HL-60/S4 treated with retinoic acid at 250 ng/mL for 4 days and 3 days (cell line): ENCODE results near the gene TBXAS1.

Experiments used
- in situ Hi-C: fragments of 300-500 bp; cut with MboI; formaldehyde crosslinking; loops from 2 replicates; pipeline ENCODE4 v1.7.0; 2022; ENCODE audit warnings: low sequenced_read_pairs

TBXAS1 gene

DNA sequence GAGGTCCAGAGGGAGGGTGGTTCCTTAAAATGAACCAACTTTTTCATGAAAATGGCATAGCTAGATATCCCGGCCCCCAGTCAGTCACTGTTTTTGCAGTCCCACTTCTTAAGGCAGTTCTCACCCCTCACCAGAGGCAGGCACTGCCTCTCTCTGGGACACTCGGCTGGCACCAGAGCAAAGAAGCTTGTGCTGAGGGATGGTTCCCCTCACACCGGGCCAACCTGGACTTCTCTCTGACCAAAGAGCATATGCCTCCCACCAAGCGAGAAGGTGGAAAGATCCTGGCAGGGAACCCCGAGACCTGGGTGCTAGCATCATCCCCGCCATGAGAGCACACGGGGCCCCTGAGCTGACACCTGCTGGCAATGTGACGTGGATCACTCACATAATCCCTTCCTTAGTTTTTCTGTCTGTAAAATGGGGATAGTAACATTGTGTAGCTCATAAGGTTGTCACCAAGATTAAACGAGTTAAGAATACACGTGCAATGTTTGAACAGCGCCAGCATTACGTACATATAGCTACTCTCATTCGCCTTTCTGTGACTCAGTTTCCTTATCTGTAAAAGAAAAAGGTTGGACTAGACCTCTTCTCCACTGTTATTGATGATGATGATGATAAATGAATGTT lies 145.2 kb downstream of the TBXAS1 start:
- in situ Hi-C loops: no loop called here

DNA sequence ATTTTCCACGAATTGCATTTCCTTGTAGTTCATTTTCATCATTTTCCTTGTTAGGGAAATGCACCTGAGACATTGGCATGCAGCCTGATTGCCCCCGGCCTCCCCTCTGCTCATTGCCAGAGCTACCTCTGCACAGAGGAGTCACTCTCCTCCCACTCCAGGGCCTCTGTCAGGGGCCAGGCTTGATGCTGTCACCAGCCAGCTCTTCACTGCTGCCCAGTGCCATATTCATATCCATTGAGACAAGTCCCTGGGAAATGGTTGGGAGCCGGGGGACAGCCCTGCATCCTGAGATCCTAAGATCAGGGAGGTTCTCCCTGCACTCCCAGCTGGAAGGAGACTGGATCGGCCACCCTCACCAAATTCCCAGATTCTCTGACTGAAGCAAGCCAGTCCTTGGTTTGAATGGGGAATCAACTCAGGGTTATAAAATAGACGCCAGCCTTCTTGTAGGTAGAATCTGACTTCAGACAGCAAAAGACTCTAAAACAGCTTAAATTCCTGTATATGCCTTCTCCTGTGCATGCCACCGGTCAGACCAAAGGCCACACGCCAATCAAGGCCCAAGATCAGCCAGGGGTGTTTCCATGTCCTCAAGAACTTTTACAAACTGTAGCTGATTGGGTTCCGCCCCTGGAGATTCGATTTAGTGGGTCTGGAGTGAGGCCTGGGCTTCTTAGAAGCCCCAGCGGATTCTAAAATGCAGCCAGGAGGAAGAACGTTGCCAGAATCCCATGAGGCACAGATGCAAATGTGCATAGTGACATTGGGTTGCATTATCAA lies 147.2 kb downstream of the TBXAS1 start:
- in situ Hi-C loops: no loop called here

DNA sequence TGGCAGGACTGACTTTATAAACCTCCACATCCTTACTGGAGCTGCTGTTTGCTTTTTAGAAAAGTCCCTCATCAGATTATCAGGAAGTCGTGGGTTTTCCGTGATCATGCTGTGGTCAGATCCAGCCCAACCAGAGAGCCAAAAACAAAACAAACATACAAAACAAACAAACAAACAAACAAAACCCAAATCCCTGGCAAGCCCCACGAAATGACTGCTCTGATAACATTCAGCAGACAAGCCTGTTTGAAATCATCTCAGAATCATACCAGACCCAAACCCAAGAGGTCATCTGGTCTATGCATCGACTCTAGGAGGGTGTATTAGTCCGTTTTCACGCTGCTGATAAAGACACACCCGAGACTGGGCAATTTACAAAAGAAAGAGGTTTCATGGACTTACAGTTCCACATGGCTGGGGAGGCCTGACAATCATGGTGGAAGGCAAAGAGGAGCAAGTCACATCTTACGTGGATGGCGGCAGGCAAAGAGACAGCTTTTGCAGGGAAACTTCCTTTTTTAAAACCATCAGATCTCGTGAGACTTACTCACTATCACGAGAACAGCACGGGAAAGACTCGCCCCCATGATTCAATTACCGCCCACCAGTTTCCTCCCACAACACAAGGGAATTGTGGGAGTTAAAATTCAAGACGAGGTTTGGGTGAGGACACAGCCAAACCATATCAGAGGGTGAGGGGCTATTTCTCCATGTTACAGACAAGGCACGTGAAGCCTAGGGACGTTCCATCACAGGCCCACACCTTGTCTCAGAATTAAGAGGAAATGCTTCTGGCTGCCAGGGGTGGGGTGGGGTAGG lies 148.0 kb downstream of the TBXAS1 start:
- in situ Hi-C loops: no loop called here

DNA sequence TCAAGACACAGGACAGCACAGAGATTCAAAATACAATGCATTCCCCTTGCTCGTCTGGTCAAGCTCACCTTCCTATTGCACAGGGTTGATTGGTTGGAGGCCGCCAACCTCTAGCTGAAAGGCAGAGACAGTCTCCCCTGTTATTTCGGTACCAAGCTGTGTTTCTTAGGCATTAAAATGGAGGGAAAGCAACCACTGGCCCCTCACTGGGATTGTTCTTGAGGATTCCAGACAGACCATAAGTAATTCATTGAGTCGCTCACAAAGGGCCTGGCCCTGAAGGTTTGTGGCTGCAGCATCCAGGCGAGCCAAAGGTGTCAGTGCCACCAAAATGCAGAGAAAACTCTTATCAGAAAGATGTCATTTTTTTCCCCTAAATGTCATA lies 152.4 kb downstream of the TBXAS1 start:
- in situ Hi-C loops: no loop called here

DNA sequence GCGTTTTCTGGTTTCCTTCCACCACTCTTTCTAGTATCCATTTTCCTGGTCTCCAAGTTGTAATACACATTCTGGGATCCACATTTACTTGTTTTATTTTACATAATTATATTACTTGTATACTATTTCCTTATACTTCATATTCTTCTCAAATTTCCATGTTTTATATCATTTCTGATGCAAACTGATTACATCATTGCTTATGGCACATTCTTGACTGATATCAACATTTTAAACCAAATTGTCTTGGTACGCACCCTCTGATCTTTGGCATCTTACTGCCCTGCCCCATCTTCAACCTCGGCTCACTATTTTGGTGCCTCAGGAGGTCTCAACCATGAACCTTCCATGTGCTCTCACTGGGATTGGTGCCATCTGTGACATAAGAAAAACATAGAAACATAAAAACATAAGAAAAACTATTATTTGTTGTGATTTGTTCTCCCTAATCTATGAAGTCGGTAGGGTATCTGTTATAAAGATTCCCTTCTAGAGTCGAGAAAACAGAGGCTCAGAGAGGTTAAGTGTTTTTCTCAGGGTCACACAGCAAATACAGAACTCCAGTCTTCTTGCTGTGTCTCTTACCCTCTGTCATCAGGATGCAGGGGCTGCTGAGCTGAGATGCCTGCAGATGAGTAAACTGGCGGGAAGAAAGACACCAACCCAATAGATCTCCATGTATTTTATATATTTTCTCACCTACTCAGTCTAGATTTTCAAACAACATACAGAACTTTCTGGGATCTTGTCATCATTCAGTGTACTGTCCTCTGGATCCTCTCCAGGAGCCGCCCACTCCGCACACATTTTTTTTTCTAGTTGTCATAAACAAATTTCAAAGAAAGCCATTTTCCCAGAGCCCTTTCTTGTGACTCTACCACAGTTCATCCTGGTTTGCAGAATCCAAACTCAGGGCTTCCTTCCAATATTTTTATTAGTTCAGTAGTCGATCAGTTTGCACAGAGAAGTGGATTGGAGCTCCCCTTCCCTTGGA lies 154.2 kb downstream of the TBXAS1 start:
- in situ Hi-C loops: no loop called here

DNA sequence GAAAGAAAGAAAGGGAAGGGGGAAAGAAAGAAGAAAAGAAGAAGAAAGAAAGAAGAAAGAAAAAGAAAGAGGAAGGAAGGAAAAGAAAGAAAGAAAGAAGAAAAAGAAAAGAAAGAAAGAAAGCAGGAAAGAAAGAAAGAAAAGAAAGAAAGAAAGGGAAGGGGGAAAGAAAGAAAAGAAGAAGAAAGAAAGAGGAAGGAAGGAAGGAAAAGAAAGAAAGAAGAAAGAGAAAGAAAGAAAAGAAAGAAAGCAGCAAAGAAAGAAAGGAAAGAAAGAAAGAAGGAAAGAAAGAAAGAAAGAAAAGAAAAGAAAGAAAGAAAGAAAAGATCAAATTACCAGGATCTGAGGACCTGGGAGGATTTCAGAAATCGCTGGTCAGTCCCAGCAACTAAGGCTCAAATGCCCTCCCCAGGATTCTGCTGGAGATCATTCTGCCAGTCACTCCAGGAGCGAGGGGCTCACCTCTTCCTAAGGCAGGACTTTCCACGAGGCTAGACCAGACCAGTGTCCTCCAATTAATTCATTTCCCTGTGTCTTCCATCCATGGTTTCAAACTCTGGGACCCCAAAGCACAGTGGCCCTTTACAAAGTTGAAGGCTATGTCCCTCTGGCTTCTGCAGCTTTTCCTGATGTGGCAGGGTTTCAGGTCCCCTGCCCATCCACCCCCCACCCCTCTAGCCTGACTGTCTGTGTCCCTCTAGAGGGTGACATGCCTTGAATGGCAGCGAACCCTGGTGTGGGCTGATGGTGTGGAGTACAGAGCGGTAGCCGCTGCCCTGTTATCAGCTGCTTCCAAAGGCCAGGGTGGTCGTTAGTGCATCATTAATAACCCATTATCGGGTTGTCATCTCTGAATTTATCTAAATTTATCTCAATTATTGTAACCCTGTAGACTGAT lies 155.8 kb downstream of the TBXAS1 start:
- in situ Hi-C loops: no loop called here

DNA sequence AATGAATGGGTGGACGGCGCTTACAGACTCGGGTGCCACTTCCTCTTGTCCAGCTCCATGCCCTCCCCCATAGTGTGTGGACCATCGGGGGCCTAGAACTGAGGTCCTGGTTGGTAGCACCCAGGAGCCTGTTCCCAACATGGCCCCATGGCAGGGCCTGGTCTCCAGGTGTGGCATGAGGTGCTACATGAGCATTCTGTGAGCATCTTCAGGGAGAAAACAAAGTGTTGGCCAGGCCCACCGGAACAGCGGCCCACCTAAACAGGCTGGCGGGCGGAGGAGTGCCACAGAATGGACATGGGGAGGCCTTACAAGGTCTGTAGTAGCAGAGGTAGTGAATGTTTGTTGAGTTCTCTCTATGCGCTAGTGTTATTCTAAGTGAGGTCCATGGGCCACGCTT lies 156.7 kb downstream of the TBXAS1 start:
- in situ Hi-C loops: no loop called here

DNA sequence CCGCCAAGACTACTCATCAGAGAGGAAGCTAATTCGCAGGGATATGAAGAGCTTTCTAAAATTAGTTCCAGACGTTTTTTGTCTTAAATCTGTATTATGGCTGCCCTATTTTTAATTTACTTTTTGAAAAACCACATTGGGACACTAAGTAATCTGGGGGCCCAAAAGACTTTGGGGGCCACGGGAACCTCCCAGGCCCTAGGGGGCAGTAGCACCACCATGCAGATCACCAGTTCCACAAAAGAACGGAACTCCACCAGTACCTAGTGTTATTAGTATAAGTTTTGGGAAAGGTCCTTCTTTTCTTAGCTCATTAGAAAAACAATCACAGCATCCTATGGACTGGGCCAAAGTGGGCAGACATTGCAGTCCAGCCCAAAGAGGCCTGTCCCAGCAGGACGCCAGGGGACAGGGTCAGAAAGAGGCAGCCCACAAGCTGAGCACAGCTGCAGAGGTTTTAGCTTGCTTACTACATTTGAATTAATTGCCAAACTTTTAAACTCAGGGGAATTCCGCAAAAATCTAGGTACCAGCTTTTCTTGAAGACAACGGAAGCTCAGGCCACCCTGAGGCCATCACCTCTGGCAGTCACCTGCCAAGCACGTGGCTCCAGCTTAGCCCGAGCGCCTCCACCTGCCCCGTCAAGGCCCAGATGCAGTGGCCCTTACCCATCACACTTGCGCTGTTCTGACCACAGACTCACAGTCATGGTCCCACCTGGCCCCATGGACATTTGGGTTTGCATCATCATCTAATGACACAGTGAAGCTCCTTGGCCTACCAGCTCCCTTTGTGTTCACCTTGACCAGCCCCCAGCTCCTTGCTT lies 158.8 kb downstream of the TBXAS1 start:
- in situ Hi-C loops: no loop called here

DNA sequence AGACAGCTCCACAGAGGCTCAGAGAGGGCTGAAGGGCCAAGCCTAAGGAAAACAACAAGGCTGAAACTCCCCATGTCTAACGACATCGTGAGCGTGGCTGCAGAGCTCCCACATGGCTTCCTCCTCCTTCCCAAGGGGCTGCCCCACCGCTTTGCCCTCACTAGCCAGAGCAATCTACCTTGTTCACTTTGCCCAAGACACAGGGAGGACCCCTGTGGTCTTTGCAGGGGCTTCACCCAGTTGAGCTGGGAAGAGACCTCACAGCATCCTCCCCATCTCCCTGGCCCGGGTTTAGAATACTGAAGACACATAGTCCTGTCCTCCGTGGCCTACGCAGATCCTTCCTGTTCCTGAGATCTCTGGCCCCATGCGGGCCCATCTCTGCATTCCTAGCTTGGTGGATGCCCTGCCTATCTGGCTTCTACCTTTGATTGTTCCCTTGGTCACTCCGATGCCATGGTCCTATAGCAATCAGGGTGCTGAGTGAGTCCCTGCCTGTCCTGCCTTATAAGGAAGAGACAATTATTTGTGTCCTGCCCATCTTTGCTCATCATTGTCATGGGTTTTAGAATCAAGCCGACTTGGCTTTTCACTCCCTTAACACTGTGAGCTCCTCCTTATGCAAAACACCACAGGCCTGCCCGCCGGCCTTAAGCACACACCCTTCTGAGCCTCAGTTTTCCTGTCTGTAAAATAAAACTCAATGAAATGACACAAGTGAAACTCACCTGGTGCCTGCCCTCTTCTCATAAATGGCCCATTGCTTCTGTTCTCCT lies 160.5 kb downstream of the TBXAS1 start:
- in situ Hi-C loops: no loop called here

DNA sequence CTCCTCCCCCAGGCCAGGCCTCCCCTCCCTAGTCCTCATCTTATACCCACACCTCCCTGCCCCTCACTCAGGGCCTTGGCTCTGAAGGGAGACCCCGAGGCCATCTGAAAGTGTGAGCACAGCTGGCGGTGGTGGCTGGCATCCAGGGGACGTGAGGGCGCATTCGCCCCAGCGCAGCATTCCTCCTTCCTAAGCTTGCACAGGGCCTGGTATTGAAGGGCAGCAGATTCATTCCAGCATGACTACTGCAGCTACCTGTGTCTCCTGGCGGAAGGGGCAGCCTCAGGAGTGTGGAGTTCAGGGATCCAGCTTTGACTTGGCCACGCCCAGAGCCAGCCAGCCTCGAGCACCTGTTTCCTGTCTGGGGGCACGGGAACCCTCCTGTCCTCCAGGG lies 161.1 kb downstream of the TBXAS1 start:
- in situ Hi-C loops: no loop called here

DNA sequence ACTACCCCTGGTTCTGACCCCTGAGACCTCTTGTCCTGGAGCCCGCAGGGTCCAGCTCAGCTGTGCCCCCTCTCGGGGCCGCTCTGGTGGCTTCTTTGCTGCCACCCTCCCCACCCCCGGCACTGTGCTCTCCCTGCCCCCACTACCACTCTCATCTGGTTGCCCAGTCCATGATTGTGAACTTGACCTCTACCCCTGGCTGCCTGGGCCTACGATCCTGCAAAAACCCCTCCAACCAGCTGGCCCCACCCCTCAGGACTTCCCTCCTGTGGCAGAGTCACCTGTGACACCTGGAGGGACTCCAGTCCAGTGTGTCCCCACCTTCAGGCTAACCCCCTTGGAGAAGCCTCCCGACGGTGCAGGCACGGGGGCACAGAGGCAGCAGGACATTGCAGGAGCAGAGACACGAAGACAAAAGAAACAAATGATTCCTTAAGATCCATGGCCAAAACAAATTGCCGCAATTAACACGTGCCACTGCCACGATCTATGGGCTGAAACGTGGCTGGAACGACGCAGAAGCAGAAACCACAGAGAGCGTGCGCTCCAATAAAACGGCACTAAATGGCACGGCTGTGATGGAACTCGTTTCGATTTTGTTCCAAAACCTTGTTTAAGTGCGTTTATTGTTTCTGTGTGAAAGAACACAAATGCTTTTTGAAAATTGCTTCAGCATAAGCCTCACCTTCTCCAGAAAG lies 161.7 kb downstream of the TBXAS1 start:
- in situ Hi-C loops: no loop called here

DNA sequence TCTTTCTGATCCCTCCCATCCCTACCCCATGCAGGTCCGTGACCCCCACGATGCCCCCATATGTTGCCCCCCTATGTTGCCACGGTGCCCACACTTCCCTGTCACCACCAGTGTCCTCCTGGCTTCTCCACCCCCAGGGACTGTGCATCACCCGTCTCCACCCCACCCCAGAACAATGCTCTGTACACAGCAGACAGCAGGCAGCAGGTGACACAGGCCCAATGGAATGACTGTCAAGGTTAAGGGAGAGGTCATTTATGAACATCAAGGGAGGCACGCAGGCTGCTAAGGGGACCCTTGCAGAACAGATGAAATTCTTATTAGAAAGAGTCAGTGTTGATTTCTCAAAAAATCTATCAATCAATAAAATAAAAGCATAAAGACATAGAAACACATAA lies 162.2 kb downstream of the TBXAS1 start:
- in situ Hi-C loops: no loop called here

DNA sequence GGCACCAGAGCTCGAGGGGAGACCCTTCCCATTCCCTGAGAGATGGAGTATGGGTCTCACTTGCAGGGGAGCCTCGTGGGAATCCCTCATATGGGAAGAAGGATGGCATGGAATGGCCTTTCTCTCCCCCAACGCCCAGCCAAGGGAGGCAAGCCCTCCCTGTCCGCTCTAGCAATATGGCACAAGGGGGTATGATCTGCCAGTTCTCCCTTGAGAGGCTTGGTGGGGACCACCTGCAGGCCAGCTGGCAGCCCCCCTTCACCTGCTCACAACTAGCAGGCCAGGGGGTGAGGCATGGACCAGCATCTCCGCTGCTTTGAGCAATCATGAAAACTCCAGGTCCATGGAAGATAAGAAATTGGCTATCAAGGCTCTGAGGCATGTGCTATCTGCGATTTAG lies 162.8 kb downstream of the TBXAS1 start:
- in situ Hi-C loops: no loop called here

DNA sequence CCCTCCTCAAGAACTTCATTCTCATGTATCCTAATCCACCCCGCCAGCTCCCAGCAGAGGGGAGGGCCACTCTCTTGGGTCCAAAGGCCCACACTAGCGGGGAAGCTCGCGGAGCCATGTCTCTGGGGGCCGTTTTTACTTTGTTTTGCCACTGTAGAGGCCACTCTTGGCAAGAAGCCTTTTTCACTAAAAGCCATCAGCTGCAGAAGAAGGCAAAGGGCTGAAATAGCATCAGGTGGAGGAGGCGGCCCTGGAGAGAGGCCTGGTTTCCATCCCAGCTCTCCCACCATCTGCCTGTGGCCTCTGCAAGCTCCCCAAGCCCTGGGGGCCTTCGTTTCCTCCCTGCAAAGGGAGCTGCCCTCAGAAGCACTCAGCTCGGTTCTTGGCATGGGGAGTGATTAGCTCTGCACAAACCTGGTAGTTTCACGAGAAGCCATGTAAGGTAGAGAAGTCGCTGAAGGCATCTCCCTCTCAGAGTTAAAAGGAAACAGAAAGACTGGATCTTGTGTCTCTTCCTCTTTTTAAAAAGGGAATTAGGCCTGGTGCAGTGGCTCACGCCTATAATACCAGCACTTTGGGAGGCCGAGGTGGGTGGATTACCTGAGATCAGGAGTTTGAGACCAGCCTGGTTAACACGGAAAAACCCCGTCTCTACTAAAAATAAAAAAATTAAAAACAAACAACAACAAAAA lies 163.4 kb downstream of the TBXAS1 start:
- in situ Hi-C loops: no loop called here

DNA sequence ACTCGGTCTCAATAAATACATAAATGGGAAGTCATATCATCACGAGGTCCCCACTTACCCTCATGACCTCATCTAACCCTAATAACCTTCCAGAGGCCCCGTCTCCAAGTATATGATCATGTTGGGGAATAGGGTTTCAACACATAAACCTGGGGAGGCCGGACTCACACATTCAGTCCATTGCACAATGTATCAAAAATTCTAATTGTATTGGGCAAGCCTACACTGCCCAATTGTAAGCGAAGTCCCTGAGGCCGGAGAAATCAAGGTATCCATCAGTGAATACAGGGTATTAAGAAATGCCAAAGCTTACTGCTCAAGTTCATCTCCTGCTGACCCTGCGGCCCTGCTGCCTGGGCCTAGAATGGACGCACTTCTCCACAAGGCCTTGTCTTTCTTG lies 164.1 kb downstream of the TBXAS1 start:
- in situ Hi-C loops: no loop called here

DNA sequence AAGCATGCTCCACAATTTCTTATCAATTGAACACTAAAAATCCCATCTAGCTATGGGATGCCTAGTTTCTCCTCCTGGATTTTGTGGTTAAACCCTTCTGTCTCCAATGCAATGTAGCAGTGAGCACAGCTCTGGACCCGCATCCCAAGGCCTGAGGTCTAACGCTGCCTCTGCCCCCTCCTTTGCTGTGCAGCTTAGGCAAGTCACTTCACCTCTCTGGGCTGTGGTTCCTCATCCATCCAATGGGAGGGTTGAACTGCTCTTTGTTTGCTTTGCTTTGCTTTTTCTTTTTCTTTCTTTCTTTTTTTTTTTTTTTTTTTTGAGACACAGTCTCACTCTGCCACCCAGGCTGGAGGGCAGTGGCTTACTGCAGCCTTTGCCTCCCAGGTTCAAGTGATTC lies 164.5 kb downstream of the TBXAS1 start:
- in situ Hi-C loops: no loop called here

DNA sequence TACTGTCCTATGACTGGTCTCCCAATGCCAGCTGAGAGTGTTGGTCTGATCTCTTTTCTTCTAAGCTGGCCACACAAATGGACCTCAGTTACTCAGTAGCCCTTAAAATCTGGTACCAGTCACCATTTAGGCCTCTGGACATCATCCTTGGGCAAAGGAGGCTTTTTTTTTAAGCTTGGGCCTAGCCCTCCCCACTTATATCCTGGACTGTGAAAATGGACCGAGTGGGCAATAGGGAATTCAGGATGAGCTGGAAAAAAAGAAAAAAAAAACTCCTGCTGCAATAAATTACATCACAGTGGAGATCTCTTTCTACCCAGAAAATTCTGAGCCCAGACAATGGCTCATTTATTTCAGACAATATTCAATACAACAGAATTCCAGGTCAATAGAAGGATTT lies 165.3 kb downstream of the TBXAS1 start:
- in situ Hi-C loops: no loop called here
